Neuron (in vitro differentiated cells): ENCODE measurements around the gene TLCD2.
"Not testable (repeated sequence)": the region's sequence is repeated elsewhere in the genome, so short reads cannot be mapped to it uniquely, and the experiment has no call there.

Source experiments
- H2AFZ ChIP-seq: one replicate; pipeline ENCODE4 v1.6.1; 2013; ENCODE audit warnings: low read depth, mild to moderate bottlenecking, inconsistent platforms, low read length, moderate library complexity
- H3K27me3 ChIP-seq: one replicate; pipeline ENCODE4 v1.6.1; 2013; ENCODE audit warnings: low read length; ENCODE audit not compliant: insufficient read depth
- H3K36me3 ChIP-seq: one replicate; pipeline ENCODE4 v1.6.1; 2013; ENCODE audit warnings: low read length; ENCODE audit not compliant: insufficient read depth
- H3K4me1 ChIP-seq: one replicate; pipeline ENCODE4 v1.6.1; 2013; ENCODE audit warnings: low read length; ENCODE audit not compliant: insufficient read depth
- H3K4me3 ChIP-seq: 2 replicates; pipeline ENCODE4 v1.5.1; 2013; ENCODE audit warnings: mild to moderate bottlenecking, low read length, moderate library complexity
- H3K9me3 ChIP-seq: one replicate; pipeline ENCODE4 v1.6.1; 2013; ENCODE audit warnings: low read length

Gene TLCD2

DNA sequence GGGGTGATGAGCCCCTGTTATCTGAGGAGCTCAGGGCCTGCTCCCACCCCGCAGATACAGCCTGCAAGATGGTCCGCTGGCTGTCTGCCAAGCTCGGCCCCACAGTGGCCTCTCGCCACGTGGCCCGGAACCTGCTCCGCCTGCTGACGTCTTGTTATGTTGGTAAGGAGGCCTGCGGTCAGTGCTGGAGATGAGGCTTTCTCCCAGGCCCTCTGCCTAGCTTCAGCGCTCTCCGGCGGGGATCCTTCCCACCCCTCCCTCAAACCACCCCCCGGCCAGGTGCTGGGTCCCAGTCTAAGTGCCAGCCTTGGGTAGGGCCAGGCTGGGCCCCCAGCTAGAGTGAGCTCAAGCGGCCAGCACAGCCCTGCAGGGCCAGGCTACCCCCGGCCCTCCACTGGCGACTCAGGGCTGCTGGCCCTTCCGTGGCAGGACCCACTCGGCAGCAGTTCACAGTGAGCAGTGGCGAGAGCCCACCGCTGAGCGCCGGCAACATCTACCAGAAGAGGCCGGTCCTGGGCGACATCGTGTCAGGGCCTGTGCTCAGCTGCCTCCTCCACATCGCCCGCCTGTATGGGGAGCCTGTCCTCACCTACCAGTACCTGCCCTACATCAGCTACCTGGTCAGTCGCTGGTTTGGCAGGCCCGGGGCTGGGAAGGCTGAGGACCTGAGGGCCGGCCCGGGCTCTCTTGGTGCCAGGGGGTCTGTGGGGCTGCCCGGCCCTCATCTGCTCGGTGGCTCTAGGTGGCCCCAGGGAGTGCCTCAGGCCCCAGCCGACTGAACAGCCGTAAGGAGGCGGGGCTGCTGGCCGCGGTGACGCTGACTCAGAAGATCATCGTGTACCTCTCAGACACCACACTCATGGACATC, 20.4 kb upstream of the TLCD2 start:
- H2AFZ ChIP-seq = no peak overlapping the region
- no peaks in the 10 kb centered on the region for H3K36me3 ChIP-seq
- H3K9me3 ChIP-seq = no peaks in the 10 kb centered on the region
- H3K4me1 ChIP-seq = no peaks in the 10 kb centered on the region
- no peaks in the 10 kb centered on the region for H3K27me3 ChIP-seq
- H3K4me3 ChIP-seq = no peak overlapping the region

DNA sequence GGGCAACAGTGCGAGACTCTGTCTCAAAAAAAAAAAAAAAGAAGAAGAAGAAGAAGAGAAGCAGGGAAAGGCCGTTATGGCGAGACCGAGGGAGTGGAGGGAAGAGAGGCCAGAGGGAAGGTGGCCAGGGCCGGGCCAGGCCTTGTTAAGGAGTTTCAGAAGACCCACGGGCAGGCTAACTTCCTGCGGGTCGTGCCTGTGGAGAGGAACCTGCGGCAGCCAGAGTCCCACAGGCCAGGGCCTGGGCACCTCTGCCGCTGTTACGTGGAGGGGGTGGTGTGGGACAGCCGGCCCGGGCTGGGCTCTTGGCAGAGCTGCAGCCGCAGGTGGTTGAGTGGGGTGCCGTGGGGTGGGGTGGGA, 19.8 kb upstream of the TLCD2 start:
- H2AFZ ChIP-seq = no peak overlapping the region
- no peaks in the 10 kb centered on the region for H3K27me3 ChIP-seq
- no peak overlapping the region for H3K4me3 ChIP-seq
- no peaks in the 10 kb centered on the region for H3K36me3 ChIP-seq
- no peaks in the 10 kb centered on the region for H3K4me1 ChIP-seq
- no peaks in the 10 kb centered on the region for H3K9me3 ChIP-seq

DNA sequence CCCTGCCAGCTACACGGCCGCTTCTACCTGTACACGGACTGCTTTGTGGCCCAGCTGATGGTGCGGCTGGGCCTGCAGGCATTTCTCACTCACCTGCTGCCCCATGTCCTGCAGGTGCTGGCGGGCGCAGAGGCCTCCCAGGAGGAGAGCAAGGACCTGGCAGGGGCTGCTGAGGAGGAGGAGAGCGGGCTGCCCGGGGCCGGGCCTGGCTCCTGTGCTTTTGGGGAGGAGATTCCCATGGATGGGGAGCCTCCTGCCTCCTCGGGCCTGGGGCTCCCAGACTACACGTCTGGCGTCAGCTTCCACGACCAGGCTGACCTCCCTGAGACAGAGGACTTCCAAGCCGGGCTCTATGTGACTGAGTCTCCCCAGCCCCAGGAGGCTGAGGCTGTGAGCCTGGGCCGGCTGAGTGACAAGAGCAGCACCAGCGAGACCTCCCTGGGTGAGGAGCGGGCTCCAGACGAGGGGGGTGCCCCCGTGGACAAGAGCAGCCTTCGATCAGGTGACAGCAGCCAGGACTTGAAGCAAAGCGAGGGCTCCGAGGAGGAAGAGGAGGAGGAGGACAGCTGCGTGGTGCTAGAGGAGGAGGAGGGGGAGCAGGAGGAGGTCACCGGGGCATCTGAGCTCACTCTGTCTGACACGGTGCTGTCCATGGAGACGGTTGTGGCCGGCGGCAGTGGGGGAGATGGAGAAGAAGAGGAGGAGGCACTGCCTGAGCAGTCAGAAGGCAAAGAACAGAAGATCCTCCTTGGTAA, 17.9 kb upstream of the TLCD2 start:
- H3K27me3 ChIP-seq = no peaks in the 10 kb centered on the region
- H3K4me1 ChIP-seq = peaks cover 1% of the 10 kb centered on the region
- no peaks in the 10 kb centered on the region for H3K9me3 ChIP-seq

GRCh38 chr17:1727258-1727789, 17.1 kb upstream of the TLCD2 start:
- no peaks in the 10 kb centered on the region for H3K36me3 ChIP-seq
- H3K27me3 ChIP-seq = no peaks in the 10 kb centered on the region
- no peak overlapping the region for H2AFZ ChIP-seq
- H3K9me3 ChIP-seq = no peaks in the 10 kb centered on the region
- peaks cover 1% of the 10 kb centered on the region for H3K4me1 ChIP-seq
- no peak overlapping the region for H3K4me3 ChIP-seq

More for the DNA sequence above, 17.9 kb upstream of the TLCD2 start:
- no peak overlapping the region for H2AFZ ChIP-seq
- no peak overlapping the region for H3K4me3 ChIP-seq
- no peaks in the 10 kb centered on the region for H3K36me3 ChIP-seq

- Histone ChIP-seq H2AFZ (no peak overlapping the region), H3K36me3 (no peaks in the 10 kb centered on the region), H3K27me3 (no peaks in the 10 kb centered on the region), H3K9me3 (no peaks in the 10 kb centered on the region), H3K4me3 (no peak overlapping the region), H3K4me1 (peaks cover 1% of the 10 kb centered on the region)
Observed at GRCh38 chr17:1726626-1727257, 16.6 kb upstream of the TLCD2 start.

DNA sequence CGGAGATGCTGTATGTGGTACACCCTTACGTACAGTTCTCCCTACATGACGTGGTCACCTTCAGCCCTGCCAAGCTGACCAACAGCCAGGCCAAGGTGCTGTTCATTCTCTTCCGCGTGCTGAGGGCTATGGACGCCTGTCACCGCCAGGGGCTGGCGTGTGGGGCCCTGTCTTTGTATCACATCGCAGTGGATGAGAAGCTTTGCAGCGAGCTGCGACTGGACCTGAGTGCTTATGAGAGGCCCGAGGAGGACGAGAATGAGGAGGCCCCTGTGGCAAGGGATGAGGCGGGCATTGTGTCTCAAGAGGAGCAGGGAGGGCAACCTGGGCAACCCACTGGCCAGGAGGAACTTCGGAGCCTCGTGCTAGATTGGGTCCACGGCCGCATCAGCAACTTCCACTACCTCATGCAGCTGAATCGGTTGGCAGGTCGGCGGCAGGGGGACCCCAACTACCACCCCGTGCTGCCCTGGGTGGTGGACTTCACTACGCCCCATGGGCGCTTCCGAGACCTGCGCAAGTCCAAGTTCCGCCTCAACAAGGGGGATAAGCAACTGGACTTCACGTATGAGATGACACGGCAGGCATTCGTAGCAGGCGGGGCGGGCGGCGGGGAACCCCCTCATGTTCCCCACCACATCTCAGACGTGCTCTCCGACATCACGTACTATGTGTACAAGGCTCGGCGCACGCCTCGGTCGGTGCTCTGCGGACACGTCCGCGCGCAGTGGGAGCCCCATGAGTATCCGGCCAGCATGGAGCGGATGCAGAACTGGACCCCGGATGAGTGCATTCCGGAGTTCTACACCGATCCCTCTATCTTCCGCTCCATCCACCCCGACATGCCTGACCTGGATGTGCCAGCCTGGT, 15.7 kb upstream of the TLCD2 start:
- Histone ChIP-seq H3K27me3 (no peaks in the 10 kb centered on the region), H3K4me3 (no peak overlapping the region), H3K36me3 (no peaks in the 10 kb centered on the region), H3K4me1 (peaks cover 1% of the 10 kb centered on the region), H3K9me3 (no peaks in the 10 kb centered on the region), H2AFZ (no peak overlapping the region)

GRCh38 chr17:1724869-1725641, 14.9 kb upstream of the TLCD2 start:
- Histone ChIP-seq H3K27me3 (no peaks in the 10 kb centered on the region), H3K9me3 (no peaks in the 10 kb centered on the region), H3K4me3 (peak overlapping the region; percentile 48), H2AFZ (peak overlapping the region; percentile 76), H3K4me1 (peaks cover 1% of the 10 kb centered on the region), H3K36me3 (no peaks in the 10 kb centered on the region)

DNA sequence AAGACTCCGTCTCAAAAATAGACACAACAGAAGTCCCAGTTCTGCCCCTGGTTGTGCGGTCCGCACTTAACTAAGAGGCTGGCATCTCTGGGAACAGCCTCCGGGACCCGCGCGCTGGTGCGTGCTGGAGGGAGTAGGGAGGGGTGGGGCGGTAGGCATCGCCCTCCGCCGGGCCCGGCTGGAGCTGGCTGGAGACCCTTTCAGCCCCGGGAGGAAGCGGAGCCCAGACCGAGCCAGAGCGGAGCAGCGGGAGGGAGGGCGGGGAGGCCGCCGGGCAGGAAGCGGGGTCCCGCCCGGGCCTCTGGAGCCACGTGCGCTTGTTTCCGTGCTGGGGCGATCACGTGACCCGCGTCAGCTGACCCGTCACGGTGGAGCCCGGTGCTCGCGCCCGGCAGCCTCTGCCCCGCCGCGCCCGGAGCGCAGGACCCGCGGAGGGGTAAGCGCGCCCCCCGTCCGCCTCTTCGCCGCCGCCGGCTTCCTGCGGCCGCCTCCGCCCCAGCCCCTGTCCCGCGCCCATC, 14.2 kb upstream of the TLCD2 start, which contains the start of gene WDR81:
Gene WDR81 (plus strand): TSS at position 354 of the 518 bp plus-strand sequence. CDS start 256 bp downstream, outside the sequence.
- Histone ChIP-seq H3K27me3 (no peaks in the 10 kb centered on the region), H2AFZ (peak within 1 kb of the TSS; percentile 76), H3K4me3 (peak within 1 kb of the TSS; percentile 48), H3K36me3 (no peaks in the 10 kb centered on the region), H3K4me1 (peaks cover 1% of the 10 kb centered on the region), H3K9me3 (no peaks in the 10 kb centered on the region)

DNA sequence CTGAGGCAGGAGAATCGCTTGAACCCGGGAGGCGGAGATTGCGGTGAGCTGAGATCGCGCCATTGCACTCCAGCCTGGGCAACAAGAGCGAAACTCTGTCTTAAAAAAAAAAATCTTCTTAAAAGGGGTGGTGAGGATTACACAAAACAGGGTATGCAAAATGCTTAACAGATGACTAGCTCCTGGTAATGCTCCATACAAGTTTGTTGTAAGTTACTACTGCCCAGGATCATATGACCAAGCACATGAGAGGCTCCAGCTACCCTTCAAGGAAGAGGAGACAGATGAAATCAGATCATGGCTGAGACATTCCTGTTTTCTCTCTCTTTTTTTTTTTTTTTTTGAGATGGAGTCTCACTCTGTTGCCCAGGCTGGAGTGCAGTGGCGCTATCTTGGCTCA, 11.8 kb upstream of the TLCD2 start:
- H3K4me3 ChIP-seq, H3K4me1 ChIP-seq, H3K36me3 ChIP-seq, H2AFZ ChIP-seq, H3K9me3 ChIP-seq, H3K27me3 ChIP-seq: not testable (repeated sequence)

GRCh38 chr17:1720856-1721386, 10.7 kb upstream of the TLCD2 start:
- H3K9me3 ChIP-seq = no peaks in the 10 kb centered on the region
- H3K4me1 ChIP-seq = peaks cover 8% of the 10 kb centered on the region
- H2AFZ ChIP-seq = no peak overlapping the region
- H3K4me3 ChIP-seq = no peak overlapping the region
- no peaks in the 10 kb centered on the region for H3K27me3 ChIP-seq
- H3K36me3 ChIP-seq = no peaks in the 10 kb centered on the region

DNA sequence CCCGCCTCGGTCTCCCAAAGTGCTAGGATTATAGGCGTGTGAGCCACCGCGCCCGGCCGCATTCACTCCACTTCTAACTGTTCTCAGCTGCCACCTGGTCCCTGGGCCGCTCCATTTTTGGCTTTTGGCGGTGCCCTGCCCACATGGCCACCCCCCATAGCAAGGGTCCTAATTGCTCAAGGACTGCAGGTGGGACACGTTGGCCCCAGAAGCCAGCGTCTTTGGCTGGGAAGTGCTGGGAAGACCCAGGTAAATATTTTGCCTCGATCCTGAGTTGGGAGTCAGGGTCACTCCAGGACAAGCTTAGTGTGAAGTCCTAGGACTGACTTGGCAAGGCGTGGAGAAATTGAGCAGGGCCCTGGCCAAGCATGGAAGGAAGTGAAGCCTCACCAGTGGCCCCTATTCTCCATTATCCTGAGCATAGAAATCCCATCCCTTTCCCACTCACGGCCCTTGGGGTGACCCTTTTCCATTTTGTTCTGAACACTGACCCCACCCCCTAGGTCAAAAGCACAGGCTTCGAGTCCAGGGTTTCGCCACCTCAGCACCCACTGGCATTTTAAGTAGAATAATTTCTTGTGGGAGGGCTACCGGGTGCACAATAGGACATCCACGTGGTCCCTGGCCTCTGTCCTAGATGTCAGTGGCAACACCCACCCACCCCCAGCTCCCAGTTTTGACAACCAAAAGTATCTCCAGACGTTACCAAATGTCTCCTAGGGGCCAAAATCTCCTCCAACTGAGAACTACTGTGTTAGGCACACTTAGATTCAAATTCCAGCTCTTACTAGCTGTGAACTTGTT, 8.4 kb upstream of the TLCD2 start:
- no peak overlapping the region for H2AFZ ChIP-seq
- H3K9me3 ChIP-seq = no peaks in the 10 kb centered on the region
- H3K27me3 ChIP-seq = no peaks in the 10 kb centered on the region
- H3K36me3 ChIP-seq = no peaks in the 10 kb centered on the region
- no peak overlapping the region for H3K4me3 ChIP-seq
- H3K4me1 ChIP-seq = peaks cover 25% of the 10 kb centered on the region
